BLaER1 (cell line): Measurements from ENCODE around the gene WHRN.

Experiments used
- H3K27ac ChIP-seq: shearing (Covaris generic); formaldehyde crosslinking; 2 replicates; pipeline ENCODE4 v1.8.1; 2022
- H3K27me3 ChIP-seq: shearing (Covaris generic); formaldehyde crosslinking; 2 replicates; pipeline ENCODE4 v1.8.1; 2022
- H3K36me3 ChIP-seq: shearing (Covaris generic); formaldehyde crosslinking; 2 replicates; pipeline ENCODE4 v1.8.1; 2022
- H3K4me1 ChIP-seq: shearing (Covaris generic); formaldehyde crosslinking; 2 replicates; pipeline ENCODE4 v1.8.1; 2022
- H3K4me2 ChIP-seq: shearing (Covaris generic); formaldehyde crosslinking; 2 replicates; pipeline ENCODE4 v1.8.1; 2022
- H3K4me3 ChIP-seq: shearing (Covaris generic); formaldehyde crosslinking; 2 replicates; pipeline ENCODE4 v1.8.1; 2022
- H3K9ac ChIP-seq: shearing (Covaris generic); formaldehyde crosslinking; 2 replicates; pipeline ENCODE4 v1.8.1; 2022
- H3K9me3 ChIP-seq: shearing (Covaris generic); formaldehyde crosslinking; 2 replicates; pipeline ENCODE4 v1.8.1; 2022
- H4K20me1 ChIP-seq: shearing (Covaris generic); formaldehyde crosslinking; 2 replicates; pipeline ENCODE4 v1.8.1; 2022
- Cebpa-rat ChIP-seq: shearing (Covaris generic); IDR thresholded peaks from 2 replicates; pipeline ENCODE4 v1.8.1; 2022

Gene WHRN

GRCh38 chr9:114371973-114372917 lies 133.0 kb downstream of the WHRN start:
- Histone ChIP-seq H3K27ac (peak overlapping the region; percentile 100), H3K36me3 (peaks cover 56% of the 10 kb centered on the region), H3K27me3 (no peaks in the 10 kb centered on the region), H3K4me1 (peaks cover 92% of the 10 kb centered on the region), H4K20me1 (no peaks in the 10 kb centered on the region), H3K9ac (peak overlapping the region; percentile 93), H3K4me3 (peak overlapping the region; percentile 57), H3K9me3 (no peaks in the 10 kb centered on the region), H3K4me2 (peak overlapping the region; percentile 98)
- no peak for TF ChIP-seq Cebpa-rat

GRCh38 chr9:114371343-114371944 lies 133.8 kb downstream of the WHRN start:
- H3K9ac ChIP-seq = peak overlapping the region; percentile 93
- no peaks in the 10 kb centered on the region for H4K20me1 ChIP-seq
- H3K27ac ChIP-seq = peak overlapping the region; percentile 100

DNA sequence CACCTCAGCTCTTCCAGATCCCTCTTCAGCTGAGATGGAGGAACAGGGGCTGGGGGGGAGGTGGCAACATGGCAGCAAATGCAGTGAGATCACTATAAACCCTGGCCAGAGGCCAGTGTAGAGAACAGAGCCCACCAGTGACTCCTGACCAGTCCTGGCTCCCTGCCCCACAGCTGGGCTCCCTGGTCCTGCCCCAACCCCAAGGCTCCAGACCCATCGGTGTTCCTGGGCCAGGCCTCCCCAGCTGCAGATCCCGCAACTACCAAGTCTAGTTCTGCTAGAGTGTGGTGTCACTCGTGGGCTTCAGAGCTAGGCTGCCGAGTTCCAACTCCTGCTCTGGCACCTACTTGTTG lies 134.3 kb downstream of the WHRN start:
- Histone ChIP-seq H3K4me1 (peaks cover 95% of the 10 kb centered on the region), H3K4me3 (peak overlapping the region; percentile 57), H3K36me3 (peaks cover 49% of the 10 kb centered on the region), H3K9ac (peak overlapping the region; percentile 93), H3K9me3 (no peaks in the 10 kb centered on the region), H3K27me3 (no peaks in the 10 kb centered on the region), H4K20me1 (no peaks in the 10 kb centered on the region), H3K27ac (peak overlapping the region; percentile 100), H3K4me2 (peak overlapping the region; percentile 98)
- TF ChIP-seq Cebpa-rat = no peak

More at GRCh38 chr9:114371343-114371944, 133.8 kb downstream of the WHRN start:
- Histone ChIP-seq H3K27me3 (no peaks in the 10 kb centered on the region), H3K36me3 (peaks cover 51% of the 10 kb centered on the region), H3K9me3 (no peaks in the 10 kb centered on the region), H3K4me1 (peaks cover 92% of the 10 kb centered on the region), H3K4me2 (peak overlapping the region; percentile 98), H3K4me3 (peak overlapping the region; percentile 57)
- no peak for TF ChIP-seq Cebpa-rat

- no peak for TF ChIP-seq Cebpa-rat
- Histone ChIP-seq H3K4me2 (peak overlapping the region; percentile 98), H3K4me1 (peaks cover 96% of the 10 kb centered on the region), H3K9me3 (no peaks in the 10 kb centered on the region), H4K20me1 (no peaks in the 10 kb centered on the region), H3K27ac (peak overlapping the region; percentile 100), H3K36me3 (peaks cover 50% of the 10 kb centered on the region), H3K9ac (peak overlapping the region; percentile 93), H3K27me3 (no peaks in the 10 kb centered on the region), H3K4me3 (peak overlapping the region; percentile 57)
Observed at GRCh38 chr9:114370251-114370967, 134.9 kb downstream of the WHRN start.

DNA sequence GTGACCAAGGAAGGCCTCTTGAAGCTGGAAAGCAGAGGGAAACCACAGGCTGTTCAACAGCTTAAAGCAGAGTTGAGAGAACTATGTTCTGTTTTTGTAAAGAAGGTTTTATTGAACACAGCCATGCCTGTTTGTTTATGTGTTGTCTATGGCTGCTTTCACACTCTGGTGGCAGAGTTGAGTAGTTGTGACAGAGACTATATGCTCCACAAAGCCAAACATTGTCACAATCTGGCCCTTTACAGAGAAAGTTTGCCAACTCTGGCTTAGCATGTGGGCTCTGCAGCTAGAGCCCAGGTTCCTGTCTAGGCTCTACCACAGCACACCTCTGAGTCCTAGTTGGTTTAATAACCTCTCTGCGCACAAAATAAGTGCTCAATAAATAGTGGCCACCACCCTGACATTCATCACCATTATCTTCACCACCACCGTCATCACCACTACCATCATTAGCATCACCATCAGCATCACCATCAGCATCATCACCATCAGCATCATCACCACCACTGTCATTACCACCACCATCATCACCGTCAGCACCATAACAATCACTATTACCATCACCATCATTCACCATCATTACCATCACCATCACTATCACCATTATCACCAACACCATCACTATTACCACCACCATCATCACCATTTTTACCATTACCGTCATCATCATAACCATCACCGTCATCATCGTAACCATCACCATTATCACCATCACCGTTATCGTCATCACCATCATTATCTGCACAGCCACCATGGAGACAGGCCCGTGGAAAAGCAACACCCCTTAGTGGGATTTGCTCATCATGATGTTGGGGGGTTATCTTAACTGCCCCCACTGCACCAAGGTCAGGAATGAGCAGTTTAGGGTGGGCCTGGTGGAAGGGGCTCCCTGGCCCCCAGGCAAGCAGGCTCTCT lies 135.8 kb downstream of the WHRN start:
- Histone ChIP-seq H3K4me3 (peak overlapping the region; percentile 57), H3K4me2 (peak overlapping the region; percentile 98), H3K4me1 (peaks cover 96% of the 10 kb centered on the region), H3K36me3 (peaks cover 50% of the 10 kb centered on the region), H4K20me1 (no peaks in the 10 kb centered on the region), H3K27me3 (no peaks in the 10 kb centered on the region), H3K9me3 (no peaks in the 10 kb centered on the region), H3K27ac (peak overlapping the region; percentile 100), H3K9ac (peak overlapping the region; percentile 93)
- TF ChIP-seq Cebpa-rat = no peak

DNA sequence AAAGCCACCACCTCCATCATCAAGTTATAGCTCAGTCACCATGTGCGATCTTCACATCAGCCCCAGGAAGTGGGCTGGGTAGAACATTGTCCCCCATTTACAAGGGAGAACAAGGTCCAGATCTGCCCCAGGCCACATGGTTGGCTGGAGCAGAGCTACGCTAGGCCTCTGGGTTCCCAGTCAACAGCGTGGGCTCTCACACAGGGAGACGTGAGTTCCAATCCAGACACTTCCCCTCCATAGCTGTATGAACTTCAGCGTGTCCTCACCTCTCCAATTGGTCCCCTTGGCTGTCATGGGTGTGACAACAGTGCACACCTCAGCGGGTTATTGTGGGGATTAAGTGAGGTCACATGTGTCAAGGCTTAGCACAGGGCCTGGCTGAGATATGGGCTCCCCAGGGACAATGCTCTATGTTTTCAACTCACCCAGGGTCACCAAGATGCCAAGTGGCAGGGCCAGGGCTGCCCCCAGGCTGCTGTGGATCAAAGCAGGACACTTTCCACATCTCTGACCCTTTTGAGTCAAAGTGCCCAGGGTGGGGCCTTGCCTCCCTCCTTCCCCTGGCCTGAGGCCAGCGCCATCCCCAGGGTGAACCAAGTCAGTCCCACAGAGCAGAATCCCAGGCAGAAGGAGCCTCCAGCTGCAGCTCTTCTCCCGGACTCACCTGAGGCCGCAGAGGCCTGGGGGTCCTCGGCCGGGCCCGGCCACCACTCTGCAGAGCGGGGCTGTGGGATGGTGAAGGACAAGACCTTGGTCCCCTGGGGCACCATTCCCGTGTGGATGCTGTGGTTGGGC lies 137.3 kb downstream of the WHRN start:
- Histone ChIP-seq H4K20me1 (no peaks in the 10 kb centered on the region), H3K9me3 (no peaks in the 10 kb centered on the region), H3K4me2 (peak overlapping the region; percentile 98), H3K36me3 (peaks cover 56% of the 10 kb centered on the region), H3K4me3 (peak overlapping the region; percentile 34; the same call in 1 of the 2 replicates), H3K9ac (peak overlapping the region; percentile 70), H3K27me3 (no peaks in the 10 kb centered on the region), H3K4me1 (peaks cover 98% of the 10 kb centered on the region), H3K27ac (peak overlapping the region; percentile 100)
- TF ChIP-seq Cebpa-rat = no peak

- H3K4me1 ChIP-seq = peaks cover 100% of the 10 kb centered on the region
- no peaks in the 10 kb centered on the region for H3K9me3 ChIP-seq
- TF ChIP-seq Cebpa-rat = no peak
- H3K36me3 ChIP-seq = peaks cover 62% of the 10 kb centered on the region
- peak overlapping the region; percentile 70 for H3K9ac ChIP-seq
- H3K27ac ChIP-seq = peak overlapping the region; percentile 100
- H4K20me1 ChIP-seq = no peaks in the 10 kb centered on the region
- no peaks in the 10 kb centered on the region for H3K27me3 ChIP-seq
- H3K4me2 ChIP-seq = peak overlapping the region; percentile 98
- peak overlapping the region; percentile 34; the same call in 1 of the 2 replicates for H3K4me3 ChIP-seq
Observed at GRCh38 chr9:114367366-114367765, 137.9 kb downstream of the WHRN start.

- H3K4me3 ChIP-seq = peak overlapping the region; percentile 34; the same call in 1 of the 2 replicates
- peaks cover 69% of the 10 kb centered on the region for H3K36me3 ChIP-seq
- H3K27me3 ChIP-seq = no peaks in the 10 kb centered on the region
- peak overlapping the region; percentile 70 for H3K9ac ChIP-seq
- TF ChIP-seq Cebpa-rat = no peak
- peaks cover 100% of the 10 kb centered on the region for H3K4me1 ChIP-seq
- no peaks in the 10 kb centered on the region for H3K9me3 ChIP-seq
- peak overlapping the region; percentile 98 for H3K4me2 ChIP-seq
- peak overlapping the region; percentile 100 for H3K27ac ChIP-seq
- H4K20me1 ChIP-seq = no peaks in the 10 kb centered on the region
Observed at GRCh38 chr9:114366334-114367128, 138.7 kb downstream of the WHRN start.
